H1 (cell line): Measurements from ENCODE around the gene PRDX3. TPM values are rescaled to one million over a fixed set of nuclear protein-coding genes. Genes with fewer than 3 reads are reported as not detected.

Experiments
- SRF ChIP-seq: IDR thresholded peaks from 2 replicates; pipeline ENCODE4 v1.6.1; 2011; ENCODE audit warnings: mild to moderate bottlenecking, low read depth, low read length, moderate library complexity
- polyA plus RNA-seq, 7 experiments: library from polyadenylated mRNA; depleted of rRNA in 3 of 7; stranded (reverse) in 5 of 7; unstranded in 2 of 7; fragments of >200 nt in 5 of 7; fragments of 200-250 nt in 2 of 7; gene quantifications; 1 replicate in 5 of 7; 2 replicates in 1 of 7; 4 replicates in 1 of 7; pipeline versions ENCODE4 v1.2.1 to v1.2.3, GENCODE V29; 2011 to 2013; ENCODE audit warnings: missing spikeins in 2 of 7, mixed read lengths in 2 of 7
- total RNA-seq: library from RNA; stranded (reverse); fragmentation: NEBNext Ultra II Directional; extraction: Animal tissue kit (Norgen Biotek cat#: 25700); gene quantifications from 2 replicates; pipeline ENCODE4 v1.2.1, GENCODE V29; 2021

Gene PRDX3
- total and polyA plus RNA-seq, 2 of the 8 experiments (the other 6 are each of a cell fraction or from before 2014, with no cell fraction given), result 201 to 208 TPM

DNA sequence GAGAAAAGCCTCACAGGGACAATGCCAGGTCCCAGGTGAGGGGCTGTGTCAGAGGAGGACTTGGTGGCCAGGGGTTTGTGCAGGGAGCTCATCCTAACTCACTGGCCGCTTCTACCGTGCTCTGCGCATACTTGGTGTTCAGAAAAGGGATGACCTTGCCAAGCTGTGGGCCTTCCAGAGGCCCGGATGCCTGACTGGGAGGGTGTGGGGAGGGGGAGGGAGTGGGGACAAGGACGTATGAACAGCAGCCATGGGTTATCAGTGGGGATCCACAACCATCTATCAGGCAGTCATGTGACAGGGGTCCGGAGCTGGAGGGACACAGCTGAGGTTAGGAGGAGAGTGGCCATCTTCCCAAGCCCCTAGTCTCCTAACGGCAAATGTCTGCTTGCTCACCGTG, 19.3 kb downstream of the PRDX3 start (continued):
- TF ChIP-seq SRF, result no peak
- TF ChIP-seq, all 59 proteins: peak for 0
